IMR-90 (cell line): ENCODE measurements around the gene BRS3. TPM values are rescaled to one million over a fixed set of nuclear protein-coding genes. Genes with fewer than 3 reads are reported as not detected.

Source experiments
- ATAC-seq: fragments of 200-7000 bp; cut with Tn5 transposase; 2 replicates; pipeline ENCODE4 v1.9.1; 2020; ENCODE audit warnings: low read depth, mild to moderate bottlenecking, moderate library complexity
- BruUV-seq: library from RNA; stranded (reverse); fragments of 400-500 nt; replicated peaks from 2 replicates; lab custom pipeline; 2021; lab: Mats Ljungman, UMichigan
- CTCF ChIA-PET: fragments of 300-600 bp; formaldehyde crosslinking; extraction: SDS; loops from one replicate; lab custom pipeline; 2021; ENCODE audit warnings: antibody characterized with exemption; lab: Yijun Ruan, JAX
- POLR2A ChIA-PET: fragments of 300-600 bp; sonication (Branson Sonifier 250); formaldehyde crosslinking; loops from one replicate; lab custom pipeline; 2022; ENCODE audit warnings: antibody characterized with exemption; ENCODE audit not compliant: unreplicated experiment; lab: Charles Lee
- DNase-seq: peaks from one replicate; pipeline ENCODE4 v3.0.0; 2013
- H2AFZ ChIP-seq: replicated peaks from 2 replicates; pipeline ENCODE3; 2013; ENCODE audit warnings: low read length, mild to moderate bottlenecking; ENCODE audit not compliant: poor library complexity
- H2AK5ac ChIP-seq: 2 replicates; pipeline ENCODE4 v1.6.1; 2013; ENCODE audit warnings: low read depth, low read length, inconsistent platforms
- H2AK9ac ChIP-seq: replicated peaks from 2 replicates; pipeline ENCODE3; 2013; ENCODE audit warnings: mild to moderate bottlenecking, low read depth, low read length, moderate library complexity; ENCODE audit not compliant: poor library complexity
- H2BK120ac ChIP-seq: 2 replicates; pipeline ENCODE4 v1.6.1; 2013; ENCODE audit warnings: low read depth, low read length, inconsistent platforms
- H2BK15ac ChIP-seq: 3 replicates; pipeline ENCODE4 v1.6.1; 2013; ENCODE audit warnings: low read depth, low read length, inconsistent platforms
- H2BK20ac ChIP-seq: 2 replicates; pipeline ENCODE4 v1.6.1; 2013; ENCODE audit warnings: low read depth, mild to moderate bottlenecking, inconsistent platforms, low read length, moderate library complexity
- H2BK5ac ChIP-seq: 2 replicates; pipeline ENCODE4 v1.6.1; 2013; ENCODE audit warnings: mild to moderate bottlenecking, low read depth, low read length, inconsistent platforms; ENCODE audit not compliant: poor library complexity, severe bottlenecking
- H3K14ac ChIP-seq: replicated peaks from 2 replicates; pipeline ENCODE4 v1.6.1; 2013; ENCODE audit warnings: low read depth, low read length, inconsistent platforms
- H3K18ac ChIP-seq: 2 replicates; pipeline ENCODE4 v1.6.1; 2013; ENCODE audit warnings: low read depth, low read length, control low read depth
- H3K23ac ChIP-seq: 2 replicates; pipeline ENCODE4 v1.6.1; 2013; ENCODE audit warnings: low read depth, low read length, inconsistent platforms
- H3K27ac ChIP-seq: 2 replicates; pipeline ENCODE4 v1.5.1; 2013; ENCODE audit warnings: mild to moderate bottlenecking, control low read depth, low read length; ENCODE audit not compliant: insufficient read depth
- H3K27me3 ChIP-seq: 2 replicates; pipeline ENCODE4 v1.6.1; 2013; ENCODE audit warnings: low read length; ENCODE audit not compliant: control insufficient read depth, insufficient read depth
- H3K36me3 ChIP-seq: 2 replicates; pipeline ENCODE4 v1.6.1; 2013; ENCODE audit warnings: low read length, mixed read lengths; ENCODE audit not compliant: control insufficient read depth, insufficient read depth
- H3K4ac ChIP-seq: 2 replicates; pipeline ENCODE4 v1.6.1; 2013; ENCODE audit warnings: low read depth, low read length, inconsistent platforms
- H3K4me1 ChIP-seq: 2 replicates; pipeline ENCODE4 v1.6.1; 2013; ENCODE audit warnings: low read length, mixed read lengths; ENCODE audit not compliant: control insufficient read depth, insufficient read depth
- H3K4me2 ChIP-seq: 2 replicates; pipeline ENCODE4 v1.6.1; 2013; ENCODE audit warnings: low read depth, mild to moderate bottlenecking, control low read depth, low read length, moderate library complexity
- H3K4me3 ChIP-seq: 2 replicates; pipeline ENCODE4 v1.5.1; 2013; ENCODE audit warnings: low read depth, mild to moderate bottlenecking, control low read depth, low read length, moderate library complexity; ENCODE audit not compliant: insufficient read depth
- H3K56ac ChIP-seq: 2 replicates; pipeline ENCODE4 v1.6.1; 2013; ENCODE audit warnings: low read length, inconsistent platforms; ENCODE audit not compliant: insufficient read depth; ENCODE audit errors: extremely low read depth
- H3K79me1 ChIP-seq, 2 experiments: 2 replicates each; pipeline ENCODE4 v1.6.1; 2013; ENCODE audit warnings: low read length in 2 of 2, inconsistent platforms in 1 of 2, low read depth in 1 of 2
- H3K9ac ChIP-seq: 2 replicates; pipeline ENCODE4 v1.6.1; 2013; ENCODE audit warnings: low read depth, low read length, control low read depth
- H3K9me1 ChIP-seq: 2 replicates; pipeline ENCODE4 v1.6.1; 2013; ENCODE audit warnings: low read length, inconsistent platforms; ENCODE audit not compliant: insufficient read depth
- H3K9me3 ChIP-seq: 2 replicates; pipeline ENCODE4 v1.6.1; 2013; ENCODE audit warnings: low read length; ENCODE audit not compliant: control insufficient read depth, insufficient read depth
- H4K20me1 ChIP-seq: 2 replicates; pipeline ENCODE4 v1.6.1; 2013; ENCODE audit warnings: low read length, inconsistent platforms; ENCODE audit not compliant: insufficient read depth
- H4K5ac ChIP-seq: 2 replicates; pipeline ENCODE4 v1.6.1; 2013; ENCODE audit warnings: mild to moderate bottlenecking, low read depth, low read length, control low read depth
- H4K8ac ChIP-seq, 2 experiments: 2 replicates each; pipeline ENCODE4 v1.6.1; 2013; ENCODE audit warnings: low read depth in 2 of 2, low read length in 2 of 2, control low read depth in 1 of 2, inconsistent platforms in 1 of 2
- H4K91ac ChIP-seq: 2 replicates; pipeline ENCODE4 v1.6.1; 2013; ENCODE audit warnings: low read depth, low read length, inconsistent platforms; ENCODE audit not compliant: insufficient read depth
- BHLHE40 ChIP-seq: fragments of 150-350 bp; IDR thresholded peaks from 2 replicates; pipeline ENCODE4 v1.6.1; 2016; ENCODE audit warnings: mild to moderate bottlenecking, low read depth, low read length
- CEBPB ChIP-seq: IDR thresholded peaks from 2 replicates; pipeline ENCODE4 v1.6.1; 2012; ENCODE audit warnings: low read depth, low read length, improper control_type of control experiment
- CHD1 ChIP-seq: IDR thresholded peaks from 2 replicates; pipeline ENCODE4 v1.6.1; 2012; ENCODE audit warnings: low read depth, low read length, improper control_type of control experiment
- CTCF ChIP-seq: conservative IDR thresholded peaks from 2 replicates; pipeline ENCODE4 v1.5.1; 2012; ENCODE audit warnings: mild to moderate bottlenecking, low read depth, low read length, improper control_type of control experiment
- ELK1 ChIP-seq: fragments of 150-350 bp; IDR thresholded peaks from 2 replicates; pipeline ENCODE4 v1.6.1; 2016; ENCODE audit warnings: low read depth, mild to moderate bottlenecking, low read length, moderate library complexity, borderline replicate concordance
- FOS ChIP-seq: fragments of 150-350 bp; IDR thresholded peaks from 2 replicates; pipeline ENCODE4 v1.6.1; 2016; ENCODE audit warnings: low read depth, low read length
- MAFK ChIP-seq: IDR thresholded peaks from 2 replicates; pipeline ENCODE4 v1.6.1; 2012; ENCODE audit warnings: low read depth, low read length, improper control_type of control experiment
- MAZ ChIP-seq: IDR thresholded peaks from 2 replicates; pipeline ENCODE4 v1.6.1; 2012; ENCODE audit warnings: low read depth, mild to moderate bottlenecking, low read length, improper control_type of control experiment, moderate library complexity, borderline replicate concordance
- MXI1 ChIP-seq: IDR thresholded peaks from 2 replicates; pipeline ENCODE4 v1.6.1; 2012; ENCODE audit warnings: low read depth, mild to moderate bottlenecking, low read length, moderate library complexity, borderline replicate concordance
- NFE2L2 ChIP-seq: fragments of 150-350 bp; IDR thresholded peaks from 2 replicates; pipeline ENCODE4 v1.6.1; 2016; ENCODE audit warnings: low read depth, mild to moderate bottlenecking, low read length
- POLR2A ChIP-seq: IDR thresholded peaks from 2 replicates; pipeline ENCODE4 v1.6.1; 2012; ENCODE audit warnings: mild to moderate bottlenecking, low read depth, low read length
- RAD21 ChIP-seq: IDR thresholded peaks from 2 replicates; pipeline ENCODE4 v1.6.1; 2012; ENCODE audit warnings: low read length, improper control_type of control experiment
- RCOR1 ChIP-seq: IDR thresholded peaks from 2 replicates; pipeline ENCODE4 v1.6.1; 2012; ENCODE audit warnings: mild to moderate bottlenecking, low read length, improper control_type of control experiment; ENCODE audit not compliant: insufficient replicate concordance
- RFX5 ChIP-seq: IDR thresholded peaks from 2 replicates; pipeline ENCODE4 v1.8.0; 2012; ENCODE audit warnings: low read depth, mild to moderate bottlenecking, low read length, moderate library complexity
- SMC3 ChIP-seq: fragments of 150-350 bp; IDR thresholded peaks from 2 replicates; pipeline ENCODE4 v1.6.1; 2016; ENCODE audit warnings: low read depth, mild to moderate bottlenecking, antibody characterized with exemption, low read length, moderate library complexity
- USF2 ChIP-seq: fragments of 150-350 bp; IDR thresholded peaks from 2 replicates; pipeline ENCODE4 v1.6.1; 2017; ENCODE audit warnings: mild to moderate bottlenecking, antibody characterized with exemption, low read length, low read depth
- WGBS, 2 experiments: methylation state at CpG; one replicate each; pipeline versions ENCODE4 v1.1.5 to v1.1.7; 2013; ENCODE audit warnings: missing lambda C conversion rate in 2 of 2; ENCODE audit not compliant: insufficient read length in 1 of 2; ENCODE audit errors: extremely low coverage in 2 of 2; 5-methylcytosine and 5-hydroxymethylcytosine counted together
- dilution Hi-C: fragments of 300-500 bp; cut with HindIII; formaldehyde crosslinking; loops from one replicate; pipeline ENCODE4 v1.14.3; 2018; ENCODE audit warnings: low sequenced_read_pairs; ENCODE audit not compliant: unreplicated experiment
- in situ Hi-C: fragments of 300-500 bp; cut with MboI; formaldehyde crosslinking; loops from 3 replicates; pipeline ENCODE4 v1.14.3; 2019; ENCODE audit warnings: low sequenced_read_pairs, inconsistent platforms, mixed read lengths
- intact Hi-C: fragments of 100-400 bp; cut with micrococcal nuclease; formaldehyde crosslinking; loops from 2 replicates; pipeline ENCODE4 v1.10.0; 2022
- polyA plus RNA-seq, 3 experiments: library from polyadenylated mRNA; depleted of rRNA; stranded (reverse); fragments of >200 nt; gene quantifications; 2 replicates each; pipeline ENCODE4 v1.2.3, GENCODE V29; 2012; ENCODE audit warnings: low replicate concordance in 1 of 3
- total RNA-seq: library from RNA; depleted of rRNA; stranded (reverse); fragments of >200 nt; gene quantifications from 2 replicates; pipeline ENCODE4 v1.2.3, GENCODE V29; 2012

The BRS3 gene
- total and polyA plus RNA-seq, 2 of the 4 experiments (the other 2 are of a cell fraction), result not detected

GRCh38 chrX:136456133-136456532 is 31.6 kb upstream of the BRS3 start:
- TF ChIP-seq MAFK (no peak), CHD1 (no peak), BHLHE40 (no peak), ELK1 (no peak), MXI1 (no peak), CTCF (no peak), CEBPB (no peak), FOS (no peak), RCOR1 (no peak), POLR2A (no peak), RAD21 (no peak), USF2 (no peak), SMC3 (no peak), RFX5 (no peak), MAZ (no peak), NFE2L2 (no peak)
- in situ Hi-C loops (no loop called here), intact Hi-C loops (no loop called here), dilution Hi-C loops (no loop called here)
- Histone ChIP-seq H3K4me3 (no peak overlapping the region), H3K79me1 (no peaks in the 10 kb centered on the region), H3K4ac (no peak overlapping the region), H2AK9ac (no peak overlapping the region), H3K4me1 (no peaks in the 10 kb centered on the region), H3K9me1 (no peaks in the 10 kb centered on the region), H3K9ac (no peak overlapping the region), H3K23ac (no peak overlapping the region), H3K56ac (no peak overlapping the region), H4K8ac (no peak overlapping the region), H3K14ac (no peak overlapping the region), H3K18ac (no peak overlapping the region), H2BK20ac (no peak overlapping the region), H2BK120ac (no peak overlapping the region), H2BK15ac (no peak overlapping the region), H2AFZ (no peak overlapping the region), H4K5ac (no peak overlapping the region), H3K27me3 (peaks cover 3% of the 10 kb centered on the region; the same call in 1 of the 2 replicates), H4K20me1 (no peaks in the 10 kb centered on the region), H3K4me2 (no peak overlapping the region), H3K9me3 (no peaks in the 10 kb centered on the region), H2AK5ac (no peak overlapping the region), H2BK5ac (no peak overlapping the region), H3K36me3 (no peaks in the 10 kb centered on the region), H3K27ac (no peak overlapping the region), H4K91ac (no peak overlapping the region)
- ATAC-seq, result no peak
- POLR2A ChIA-PET, result no interaction called here
- CTCF ChIA-PET, result interaction anchor here (0.6 kb wide), 1 partner anchor 19 kb away, joined by 3 read pairs; no protein-coding TSS in a partner anchor
- BruUV-seq, result no TSS peak
- no CpG with 5 or more reads among the region's 6 CpGs for WGBS, 2 experiments
- DNase-seq, result no peak
